WERI-Rb-1 (cell line): ENCODE results near the gene RALGAPB.
A peak's percentile ranks its signal among the peaks of the same experiment; 100 is the strongest.

Experiments
- DNase-seq: peaks from one replicate; pipeline ENCODE4 v3.0.0-alpha.2; 2020
- H3K27ac ChIP-seq: fragments of 250-450 bp; sonication (Bioruptor Pico); 2 replicates; pipeline ENCODE4 v1.5.1; 2020; ENCODE audit warnings: mild to moderate bottlenecking, moderate library complexity
- H3K27me3 ChIP-seq: fragments of 250-450 bp; sonication (Bioruptor Pico); 2 replicates; pipeline ENCODE4 v1.5.1; 2021; ENCODE audit warnings: mild to moderate bottlenecking, low read depth, moderate library complexity; ENCODE audit not compliant: insufficient read depth, severe bottlenecking
- H3K36me3 ChIP-seq: fragments of 250-450 bp; sonication (Bioruptor Pico); 2 replicates; pipeline ENCODE4 v1.5.1; 2020; ENCODE audit warnings: mild to moderate bottlenecking, moderate library complexity
- H3K4me3 ChIP-seq: 2 replicates; pipeline ENCODE4 v1.5.1; 2011; ENCODE audit warnings: low read depth, mild to moderate bottlenecking, control low read depth, low read length
- H3K9me3 ChIP-seq: fragments of 250-450 bp; sonication (Bioruptor Pico); 2 replicates; pipeline ENCODE4 v1.5.1; 2021; ENCODE audit warnings: mild to moderate bottlenecking, moderate library complexity; ENCODE audit not compliant: severe bottlenecking
- CTCF ChIP-seq: IDR thresholded peaks from 2 replicates; pipeline ENCODE4 v1.5.1; 2011; ENCODE audit warnings: low read depth, mild to moderate bottlenecking, control low read depth, inconsistent platforms, low read length

Gene RALGAPB

GRCh38 chr20:38472513-38473366 lies at the start of gene RALGAPB:
RALGAPB (plus strand) TSS chr20:38472843; CDS start chr20:38488433, 15,590 bp downstream.
- H3K9me3 ChIP-seq: no peaks in the 10 kb centered on the region
- TF ChIP-seq CTCF: peak; percentile 86
- H3K27me3 ChIP-seq: no peaks in the 10 kb centered on the region
- DNase-seq: peak; percentile 99
- H3K27ac ChIP-seq: peak within 1 kb of the TSS; percentile 87
- peak within 1 kb of the TSS; percentile 68 for H3K4me3 ChIP-seq
- peaks cover 9% of the 10 kb centered on the region for H3K36me3 ChIP-seq

- no peak for TF ChIP-seq CTCF
- Histone ChIP-seq H3K27ac (no peak overlapping the region), H3K9me3 (no peaks in the 10 kb centered on the region), H3K4me3 (no peak overlapping the region), H3K36me3 (peaks cover 99% of the 10 kb centered on the region), H3K27me3 (no peaks in the 10 kb centered on the region)
- DNase-seq: no peak
Observed at GRCh38 chr20:38423541-38423940, 49.1 kb upstream of the RALGAPB start.

- Histone ChIP-seq H3K27me3 (no peaks in the 10 kb centered on the region), H3K9me3 (no peaks in the 10 kb centered on the region), H3K36me3 (peaks cover 99% of the 10 kb centered on the region), H3K27ac (no peak overlapping the region), H3K4me3 (no peak overlapping the region)
- TF ChIP-seq CTCF: no peak
- no peak for DNase-seq
Observed at GRCh38 chr20:38424401-38424800, 48.2 kb upstream of the RALGAPB start.

- no peaks in the 10 kb centered on the region for H3K27me3 ChIP-seq
- H3K9me3 ChIP-seq: no peaks in the 10 kb centered on the region
- H3K27ac ChIP-seq: no peak overlapping the region
- H3K36me3 ChIP-seq: peaks cover 99% of the 10 kb centered on the region
- H3K4me3 ChIP-seq: no peak overlapping the region
- TF ChIP-seq CTCF: no peak
- DNase-seq: no peak
Observed at GRCh38 chr20:38426006-38426897, 46.4 kb upstream of the RALGAPB start.

- DNase-seq: no peak
- Histone ChIP-seq H3K9me3 (no peaks in the 10 kb centered on the region), H3K27ac (no peak overlapping the region), H3K36me3 (peaks cover 99% of the 10 kb centered on the region), H3K4me3 (no peak overlapping the region), H3K27me3 (no peaks in the 10 kb centered on the region)
- no peak for TF ChIP-seq CTCF
Observed at GRCh38 chr20:38427655-38428023, 45.0 kb upstream of the RALGAPB start.
